Dendritic cell treated with granulocyte-macrophage colony-stimulating factor and Interleukin-4, amounts not matched to agents 40 ng/mL and 50 ng/mL, for 4 days (primary cell): Measurements from ENCODE around the gene MFSD6.
A peak's percentile ranks its signal among the peaks of the same experiment; 100 is the strongest.
"Not testable (repeated sequence)": the region's sequence is repeated elsewhere in the genome, so short reads cannot be mapped to it uniquely, and the experiment has no call there.

Experiments used
- H3K27ac Mint-ChIP-seq: one replicate; pipeline ENCODE4 v1.8.0; 2022; ENCODE audit warnings: mild to moderate bottlenecking, mixed read lengths
- H3K27me3 Mint-ChIP-seq: one replicate; pipeline ENCODE4 v1.8.0; 2022; ENCODE audit warnings: mild to moderate bottlenecking, mixed read lengths
- H3K36me3 Mint-ChIP-seq: one replicate; pipeline ENCODE4 v1.8.0; 2022; ENCODE audit warnings: low read depth, mixed read lengths
- H3K4me1 Mint-ChIP-seq: one replicate; pipeline ENCODE4 v1.8.0; 2022; ENCODE audit warnings: low read depth, mixed read lengths
- H3K4me3 Mint-ChIP-seq: one replicate; pipeline ENCODE4 v1.8.0; 2022; ENCODE audit warnings: mild to moderate bottlenecking, moderate library complexity, mixed read lengths
- H3K9me3 Mint-ChIP-seq: one replicate; pipeline ENCODE4 v1.8.0; 2022; ENCODE audit warnings: mixed read lengths
- intact Hi-C: fragments of 100-400 bp; cut with micrococcal nuclease; formaldehyde crosslinking; loops from one replicate; pipeline ENCODE4 v1.15.0; 2022

Gene MFSD6

GRCh38 chr2:190500054-190500502 is 91.9 kb downstream of the MFSD6 start:
- H3K9me3 Mint-ChIP-seq = no peaks in the 10 kb centered on the region
- H3K4me3 Mint-ChIP-seq = no peak overlapping the region
- H3K27ac Mint-ChIP-seq = no peak overlapping the region
- intact Hi-C loops = no loop called here
- H3K27me3 Mint-ChIP-seq = no peaks in the 10 kb centered on the region
- peaks cover 57% of the 10 kb centered on the region for H3K36me3 Mint-ChIP-seq
- H3K4me1 Mint-ChIP-seq = peaks cover 8% of the 10 kb centered on the region

DNA sequence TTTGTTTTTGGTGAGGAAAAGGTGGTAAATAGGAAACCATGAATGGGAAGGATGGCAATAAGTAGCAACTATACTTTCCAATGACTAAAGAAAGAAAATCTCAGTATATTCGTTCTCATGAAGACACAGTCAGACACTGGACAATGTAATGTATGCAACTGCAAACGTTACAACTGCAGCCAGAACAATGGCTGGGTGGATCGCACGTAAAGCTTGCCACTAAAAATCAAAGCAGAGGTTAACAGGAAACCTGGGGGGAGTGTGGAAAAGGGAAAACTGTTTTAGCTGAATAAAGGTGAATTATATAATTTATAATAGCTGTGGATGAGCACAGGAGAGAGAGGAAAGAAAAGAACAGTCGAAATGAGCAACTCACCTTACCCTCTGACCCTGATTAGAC is 93.1 kb downstream of the MFSD6 start:
- no peak overlapping the region for H3K27ac Mint-ChIP-seq
- H3K4me3 Mint-ChIP-seq = no peak overlapping the region
- intact Hi-C loops = no loop called here
- H3K27me3 Mint-ChIP-seq = no peaks in the 10 kb centered on the region
- no peaks in the 10 kb centered on the region for H3K9me3 Mint-ChIP-seq
- peaks cover 8% of the 10 kb centered on the region for H3K4me1 Mint-ChIP-seq
- peaks cover 68% of the 10 kb centered on the region for H3K36me3 Mint-ChIP-seq

DNA sequence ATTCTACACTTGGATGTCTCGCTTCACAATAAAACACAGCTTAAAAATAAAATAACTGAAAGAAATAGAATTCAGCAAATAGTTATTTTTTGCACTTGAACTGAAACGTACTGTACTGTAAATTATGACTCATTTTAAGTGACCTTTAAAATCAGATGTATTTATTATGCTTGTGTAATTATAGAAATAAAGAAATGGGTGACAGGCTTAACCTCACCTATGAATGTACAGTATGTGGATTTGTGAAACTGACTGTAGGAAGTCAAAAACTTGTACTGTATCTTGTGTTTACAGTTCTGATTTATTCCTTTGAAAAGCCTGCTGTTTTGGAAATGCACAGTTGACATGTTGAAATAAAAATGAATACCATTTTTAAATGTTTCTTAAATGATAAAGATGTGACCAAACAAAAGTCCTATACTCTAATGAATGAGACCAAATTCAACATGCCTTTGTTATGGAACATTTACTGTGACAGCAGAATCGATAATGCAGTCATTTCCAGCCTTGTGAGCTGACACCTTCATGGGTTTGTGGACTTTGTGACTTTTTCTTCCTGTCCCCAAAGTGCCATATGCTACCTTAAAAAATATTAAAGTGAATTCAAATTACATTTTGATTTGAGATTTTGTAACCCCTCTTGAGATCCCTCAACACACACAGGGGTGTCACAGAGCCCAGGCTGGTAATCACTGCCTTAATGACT is 93.7 kb downstream of the MFSD6 start:
- peaks cover 69% of the 10 kb centered on the region for H3K36me3 Mint-ChIP-seq

DNA sequence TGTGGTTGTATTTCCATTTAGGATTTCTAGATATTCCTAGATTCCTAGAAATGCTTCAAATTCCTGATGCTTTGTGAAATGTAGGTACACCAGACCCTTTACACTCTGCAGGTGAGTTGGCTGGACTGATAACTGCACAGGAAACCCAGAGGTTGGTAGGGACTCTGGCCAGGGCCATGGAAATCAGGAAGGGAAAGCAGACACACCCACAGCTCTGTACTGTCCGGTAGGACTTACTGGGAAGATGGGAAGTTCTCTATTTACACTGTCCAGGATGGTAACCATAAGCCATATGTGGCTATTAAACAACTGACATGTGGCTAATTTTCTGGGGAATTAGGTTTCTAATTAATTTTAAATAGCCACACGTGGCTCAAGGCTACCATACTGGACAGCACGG is 94.9 kb downstream of the MFSD6 start:
- H3K27ac Mint-ChIP-seq = no peak overlapping the region
- no peaks in the 10 kb centered on the region for H3K27me3 Mint-ChIP-seq
- intact Hi-C loops = no loop called here
- H3K4me3 Mint-ChIP-seq = no peak overlapping the region
- H3K36me3 Mint-ChIP-seq = peaks cover 64% of the 10 kb centered on the region
- no peaks in the 10 kb centered on the region for H3K9me3 Mint-ChIP-seq
- H3K4me1 Mint-ChIP-seq = peaks cover 8% of the 10 kb centered on the region

More for the DNA sequence above, 93.7 kb downstream of the MFSD6 start:
- no peaks in the 10 kb centered on the region for H3K9me3 Mint-ChIP-seq
- no peaks in the 10 kb centered on the region for H3K27me3 Mint-ChIP-seq
- no peak overlapping the region for H3K4me3 Mint-ChIP-seq
- H3K4me1 Mint-ChIP-seq = peaks cover 8% of the 10 kb centered on the region
- intact Hi-C loops = no loop called here
- no peak overlapping the region for H3K27ac Mint-ChIP-seq

- Mint-ChIP-seq H3K9me3 (no peaks in the 10 kb centered on the region), H3K4me3 (no peak overlapping the region), H3K27me3 (no peaks in the 10 kb centered on the region), H3K27ac (no peak overlapping the region), H3K36me3 (peaks cover 62% of the 10 kb centered on the region), H3K4me1 (peaks cover 8% of the 10 kb centered on the region)
- intact Hi-C loops = loop anchor here (5.0 kb wide), 1 partner anchor 418 kb away; no protein-coding TSS in a partner anchor
These were observed 96.8 kb downstream of the MFSD6 start for GRCh38 chr2:190504912-190505311.

- Mint-ChIP-seq H3K27ac (no peak overlapping the region), H3K27me3 (no peaks in the 10 kb centered on the region), H3K4me1 (peaks cover 8% of the 10 kb centered on the region), H3K36me3 (peaks cover 58% of the 10 kb centered on the region), H3K4me3 (no peak overlapping the region), H3K9me3 (no peaks in the 10 kb centered on the region)
- intact Hi-C loops = loop anchor here (5.0 kb wide), 1 partner anchor 418 kb away; no protein-coding TSS in a partner anchor
These were observed 97.5 kb downstream of the MFSD6 start for GRCh38 chr2:190505696-190506095.

GRCh38 chr2:190506666-190507065 is 98.5 kb downstream of the MFSD6 start:
- H3K4me3 Mint-ChIP-seq = no peak overlapping the region
- no peaks in the 10 kb centered on the region for H3K9me3 Mint-ChIP-seq
- no peaks in the 10 kb centered on the region for H3K27me3 Mint-ChIP-seq
- peaks cover 8% of the 10 kb centered on the region for H3K4me1 Mint-ChIP-seq
- peak overlapping the region; percentile 10 for H3K27ac Mint-ChIP-seq
- intact Hi-C loops = loop anchor here (5.0 kb wide), 1 partner anchor 419 kb away; no protein-coding TSS in a partner anchor
- H3K36me3 Mint-ChIP-seq = peaks cover 50% of the 10 kb centered on the region

- Mint-ChIP-seq H3K27ac (peak overlapping the region; percentile 10), H3K4me3 (no peak overlapping the region), H3K36me3 (peaks cover 49% of the 10 kb centered on the region), H3K9me3 (no peaks in the 10 kb centered on the region), H3K4me1 (peaks cover 8% of the 10 kb centered on the region), H3K27me3 (no peaks in the 10 kb centered on the region)
- intact Hi-C loops = loop anchor here (5.0 kb wide), 1 partner anchor 420 kb away; no protein-coding TSS in a partner anchor
These were observed 99.0 kb downstream of the MFSD6 start for GRCh38 chr2:190507135-190507534.

- H3K4me3 Mint-ChIP-seq, H3K4me1 Mint-ChIP-seq, H3K27ac Mint-ChIP-seq, H3K9me3 Mint-ChIP-seq, H3K27me3 Mint-ChIP-seq: not testable (repeated sequence)
- intact Hi-C loops = loop anchor here (5.0 kb wide), 1 partner anchor 423 kb away; no protein-coding TSS in a partner anchor
- peaks cover 35% of the 10 kb centered on the region for H3K36me3 Mint-ChIP-seq
These were observed 101.7 kb downstream of the MFSD6 start for GRCh38 chr2:190509895-190510294.

GRCh38 chr2:190511104-190511503 is 102.9 kb downstream of the MFSD6 start:
- no peaks in the 10 kb centered on the region for H3K27me3 Mint-ChIP-seq
- H3K27ac Mint-ChIP-seq = no peak overlapping the region
- H3K4me1 Mint-ChIP-seq = no peaks in the 10 kb centered on the region
- peaks cover 25% of the 10 kb centered on the region for H3K36me3 Mint-ChIP-seq
- intact Hi-C loops = no loop called here
- H3K9me3 Mint-ChIP-seq = no peaks in the 10 kb centered on the region
- no peak overlapping the region for H3K4me3 Mint-ChIP-seq

DNA sequence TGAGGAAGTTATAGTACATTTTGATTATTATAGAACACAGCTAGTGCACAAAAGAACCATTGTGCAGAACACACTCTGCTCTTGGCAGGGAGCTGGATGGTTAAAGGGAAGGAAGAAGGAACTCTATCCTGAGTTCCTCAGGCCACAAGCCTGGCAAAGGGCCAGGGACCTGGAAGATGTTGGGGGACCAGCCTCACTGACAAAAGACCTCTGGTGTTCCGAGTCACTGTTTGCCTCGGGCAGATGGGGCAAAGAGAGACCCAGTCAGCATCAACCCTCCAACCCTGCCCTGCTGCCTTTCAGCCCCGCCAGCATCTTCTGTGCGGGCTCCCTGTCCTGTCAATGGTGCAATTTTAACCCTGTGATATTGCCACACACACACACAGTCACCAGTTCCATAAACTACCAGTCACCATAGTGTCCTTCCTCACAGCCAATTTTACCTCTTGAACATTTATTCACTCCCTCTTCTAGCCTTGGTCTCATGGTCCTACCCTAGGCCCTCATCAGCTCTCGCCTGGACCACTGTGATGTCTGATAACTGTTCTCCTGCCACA is 104.5 kb downstream of the MFSD6 start:
- no peaks in the 10 kb centered on the region for H3K9me3 Mint-ChIP-seq
- intact Hi-C loops = no loop called here
- H3K27ac Mint-ChIP-seq = no peak overlapping the region
- no peaks in the 10 kb centered on the region for H3K27me3 Mint-ChIP-seq
- no peaks in the 10 kb centered on the region for H3K4me1 Mint-ChIP-seq
- no peak overlapping the region for H3K4me3 Mint-ChIP-seq
- H3K36me3 Mint-ChIP-seq = peaks cover 23% of the 10 kb centered on the region

- Mint-ChIP-seq H3K4me3 (no peak overlapping the region), H3K36me3 (peaks cover 21% of the 10 kb centered on the region), H3K27me3 (no peaks in the 10 kb centered on the region), H3K9me3 (no peaks in the 10 kb centered on the region), H3K27ac (no peak overlapping the region), H3K4me1 (no peaks in the 10 kb centered on the region)
- intact Hi-C loops = no loop called here
These were observed 105.7 kb downstream of the MFSD6 start for GRCh38 chr2:190513877-190514276.

DNA sequence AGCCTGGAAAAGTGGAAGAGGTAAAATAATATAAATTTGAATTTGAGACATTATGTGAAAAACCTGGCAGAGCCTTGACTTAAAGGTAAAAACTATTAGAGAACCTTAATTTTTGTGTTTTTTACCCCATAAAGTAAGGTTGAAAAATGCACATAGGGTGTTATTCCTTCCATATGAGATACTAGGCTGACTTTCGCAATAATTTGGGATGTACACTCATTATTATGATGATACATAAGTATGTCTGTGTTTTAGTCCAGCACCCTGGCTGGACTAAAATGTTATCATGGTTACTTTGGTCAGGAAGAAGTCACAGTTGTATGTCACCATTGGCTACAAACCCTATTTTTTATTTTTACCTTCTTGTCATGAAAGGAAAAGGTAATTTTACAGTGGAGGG is 106.5 kb downstream of the MFSD6 start:
- Mint-ChIP-seq H3K9me3 (no peaks in the 10 kb centered on the region), H3K4me1 (no peaks in the 10 kb centered on the region), H3K27ac (no peak overlapping the region), H3K27me3 (no peaks in the 10 kb centered on the region), H3K36me3 (peaks cover 13% of the 10 kb centered on the region), H3K4me3 (no peak overlapping the region)
- intact Hi-C loops = no loop called here

GRCh38 chr2:190515687-190516086 is 107.5 kb downstream of the MFSD6 start:
- no peaks in the 10 kb centered on the region for H3K9me3 Mint-ChIP-seq
- peaks cover 4% of the 10 kb centered on the region for H3K4me1 Mint-ChIP-seq
- no peak overlapping the region for H3K4me3 Mint-ChIP-seq
- no peak overlapping the region for H3K27ac Mint-ChIP-seq
- intact Hi-C loops = no loop called here
- peaks cover 6% of the 10 kb centered on the region for H3K36me3 Mint-ChIP-seq
- no peaks in the 10 kb centered on the region for H3K27me3 Mint-ChIP-seq
